Endodermal cell (in vitro differentiated cells): ENCODE results near the gene FOXP4. TPM values are rescaled to one million over a fixed set of nuclear protein-coding genes. Genes with fewer than 3 reads are reported as not detected.

ENCODE experiments used
- DNase-seq: peaks from one replicate; pipeline ENCODE4 v3.0.0-alpha.2; 2017
- H3K27ac ChIP-seq: 2 replicates; pipeline ENCODE4 v1.5.1; 2013; ENCODE audit warnings: mild to moderate bottlenecking, low read depth, low read length, moderate library complexity
- H3K27me3 ChIP-seq: 2 replicates; pipeline ENCODE4 v1.6.1; 2013; ENCODE audit warnings: mild to moderate bottlenecking, low read length, moderate library complexity; ENCODE audit not compliant: insufficient read depth, control insufficient read depth, poor library complexity, severe bottlenecking
- H3K36me3 ChIP-seq: 2 replicates; pipeline ENCODE4 v1.7.0; 2013; ENCODE audit warnings: mild to moderate bottlenecking, low read length, moderate library complexity; ENCODE audit not compliant: control insufficient read depth, insufficient read depth
- H3K4me1 ChIP-seq: one replicate; pipeline ENCODE4 v1.7.0; 2013; ENCODE audit warnings: low read length; ENCODE audit not compliant: control insufficient read depth, insufficient read depth
- H3K4me3 ChIP-seq: 2 replicates; pipeline ENCODE4 v1.5.1; 2013; ENCODE audit warnings: mild to moderate bottlenecking, low read length, moderate library complexity
- H3K9ac ChIP-seq: 2 replicates; pipeline ENCODE4 v1.6.1; 2013; ENCODE audit warnings: mild to moderate bottlenecking, low read length, moderate library complexity; ENCODE audit not compliant: poor library complexity, severe bottlenecking; ENCODE audit errors: extremely low read depth
- H3K9me3 ChIP-seq: 2 replicates; pipeline ENCODE4 v1.6.1; 2013; ENCODE audit warnings: mild to moderate bottlenecking, low read length, moderate library complexity; ENCODE audit not compliant: control insufficient read depth
- H3K27ac Mint-ChIP-seq: 2 replicates; pipeline ENCODE4 v1.8.0; 2020; ENCODE audit warnings: mixed read lengths
- H3K27me3 Mint-ChIP-seq: 2 replicates; pipeline ENCODE4 v1.8.0; 2021; ENCODE audit warnings: mild to moderate bottlenecking, mixed read lengths; ENCODE audit not compliant: insufficient read depth
- H3K36me3 Mint-ChIP-seq: 2 replicates; pipeline ENCODE4 v1.8.0; 2020; ENCODE audit warnings: low read depth, mixed read lengths
- H3K4me1 Mint-ChIP-seq: 2 replicates; pipeline ENCODE4 v1.8.0; 2020; ENCODE audit warnings: mixed read lengths
- H3K4me3 Mint-ChIP-seq: 2 replicates; pipeline ENCODE4 v1.8.0; 2020; ENCODE audit warnings: mild to moderate bottlenecking, moderate library complexity, mixed read lengths
- H3K9me3 Mint-ChIP-seq: 2 replicates; pipeline ENCODE4 v1.8.0; 2020; ENCODE audit warnings: mild to moderate bottlenecking, mixed read lengths
- CTCF ChIP-seq: fragments of 200-600 bp; sonication (generic); conservative IDR thresholded peaks from 2 replicates; pipeline ENCODE4 v1.5.0; 2021; ENCODE audit warnings: antibody characterized with exemption, mild to moderate bottlenecking
- WGBS, 2 experiments: methylation state at CpG; one replicate each; pipeline versions ENCODE4 v1.1.5 to v1.1.7; 2013; ENCODE audit warnings: missing lambda C conversion rate in 2 of 2, mixed read lengths in 1 of 2; ENCODE audit not compliant: insufficient coverage in 1 of 2, insufficient read length in 1 of 2; 5-methylcytosine and 5-hydroxymethylcytosine counted together
- total RNA-seq, 2 donors: library from RNA; stranded (reverse); fragmentation: NEBNext Ultra II Directional in 1 of 2; extraction: Animal tissue kit (Norgen Biotek cat#: 25700) in 1 of 2; gene quantifications; 2 replicates in 1 of 2; 3 replicates in 1 of 2; pipeline ENCODE4 v1.2.1, GENCODE V29; 2021

FOXP4 gene
- total RNA-seq, 2 donors from 2014 or later = 44.4 to 47.7 TPM

- H3K27ac ChIP-seq = no peak overlapping the region
- Mint-ChIP-seq H3K4me1 (peaks cover 25% of the 10 kb centered on the region), H3K4me3 (no peak overlapping the region), H3K27me3 (peaks cover 82% of the 10 kb centered on the region), H3K9me3 (no peaks in the 10 kb centered on the region), H3K27ac (no peak overlapping the region), H3K36me3 (no peaks in the 10 kb centered on the region)
- H3K27me3 ChIP-seq = peaks cover 8% of the 10 kb centered on the region
- H3K36me3 ChIP-seq = no peaks in the 10 kb centered on the region
- no peaks in the 10 kb centered on the region for H3K9me3 ChIP-seq
- H3K4me3 ChIP-seq = no peak overlapping the region
- no peak overlapping the region for H3K9ac ChIP-seq
- peaks cover 8% of the 10 kb centered on the region for H3K4me1 ChIP-seq
- TF ChIP-seq CTCF = no peak
- 89% methylated on average over 13 to 18 of the region's 18 CpGs for WGBS, 2 experiments
- DNase-seq = no peak
Observed at GRCh38 chr6:41536795-41537758, 9.1 kb upstream of the FOXP4 start.

- 94 to 100% methylated on average over 2 of the region's 2 CpGs for WGBS, 2 experiments
- Mint-ChIP-seq H3K4me1 (peaks cover 20% of the 10 kb centered on the region), H3K27ac (no peak overlapping the region), H3K36me3 (no peaks in the 10 kb centered on the region), H3K9me3 (no peaks in the 10 kb centered on the region), H3K4me3 (no peak overlapping the region), H3K27me3 (peaks cover 81% of the 10 kb centered on the region)
- Histone ChIP-seq H3K4me1 (peaks cover 8% of the 10 kb centered on the region), H3K36me3 (no peaks in the 10 kb centered on the region), H3K9me3 (no peaks in the 10 kb centered on the region), H3K27me3 (peaks cover 12% of the 10 kb centered on the region), H3K9ac (no peak overlapping the region), H3K27ac (no peak overlapping the region), H3K4me3 (no peak overlapping the region)
- no peak for DNase-seq
- TF ChIP-seq CTCF = no peak
Observed at GRCh38 chr6:41538556-41539182, 7.5 kb upstream of the FOXP4 start.

- DNase-seq = no peak
- no peak overlapping the region for H3K9ac ChIP-seq
- Mint-ChIP-seq H3K9me3 (no peaks in the 10 kb centered on the region), H3K4me3 (no peak overlapping the region), H3K36me3 (no peaks in the 10 kb centered on the region), H3K27ac (no peak overlapping the region), H3K4me1 (peaks cover 20% of the 10 kb centered on the region), H3K27me3 (peaks cover 84% of the 10 kb centered on the region)
- no peak overlapping the region for H3K4me3 ChIP-seq
- H3K36me3 ChIP-seq = no peaks in the 10 kb centered on the region
- no peak for TF ChIP-seq CTCF
- peaks cover 17% of the 10 kb centered on the region for H3K27me3 ChIP-seq
- no peaks in the 10 kb centered on the region for H3K9me3 ChIP-seq
- peaks cover 8% of the 10 kb centered on the region for H3K4me1 ChIP-seq
- H3K27ac ChIP-seq = no peak overlapping the region
Observed at GRCh38 chr6:41539204-41539603, 7.0 kb upstream of the FOXP4 start.
